Umbilical cord (tissue), 2 donors: ENCODE measurements around the gene CTXND2. TPM values are rescaled to one million over a fixed set of nuclear protein-coding genes. Genes with fewer than 3 reads are reported as not detected.

Source experiments
- DNase-seq: peaks from one replicate; pipeline ENCODE4 v3.0.0-alpha.2; 2015; ENCODE audit warnings: low spot score
- total RNA-seq: library from RNA; depleted of rRNA; stranded (reverse); fragments of >200 nt; gene quantifications from one replicate; pipeline ENCODE4 v1.2.3, GENCODE V29; 2014; ENCODE audit warnings: low replicate concordance; ENCODE audit not compliant: insufficient read depth

CTXND2 gene
- total RNA-seq, 1 donor from 2014 or later = not detected

DNA sequence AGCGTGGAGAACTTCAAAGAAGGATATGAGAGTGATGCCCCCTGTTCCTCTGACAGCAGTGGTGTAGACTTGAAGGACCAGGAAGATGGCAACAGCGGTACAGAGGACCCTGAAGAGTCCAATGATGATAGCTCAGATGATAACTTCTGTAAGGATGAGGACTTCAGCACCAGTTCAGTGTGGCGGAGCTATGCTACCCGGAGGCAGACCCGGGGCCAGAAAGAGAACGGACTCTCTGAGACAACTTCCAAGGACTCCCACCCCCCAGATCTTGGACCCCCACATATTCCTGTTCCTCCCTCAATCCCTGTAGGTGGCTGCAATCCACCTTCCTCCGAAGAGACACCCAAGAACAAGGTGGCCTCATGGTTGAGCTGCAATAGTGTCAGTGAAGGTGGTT lies 73.7 kb downstream of the CTXND2 start:
- DNase-seq = no peak

- peak; percentile 28 for DNase-seq
Observed at GRCh38 chr1:150961756-150962155, 74.8 kb downstream of the CTXND2 start.

Other genes starting within 250 kb of the CTXND2 start
- gene GOLPH3L, start 190.0 kb upstream of the CTXND2 start, total RNA-seq = 18.8 TPM
- gene HORMAD1, start 166.2 kb upstream of the CTXND2 start, total RNA-seq = not detected
- gene CTSS, start 121.4 kb upstream of the CTXND2 start, total RNA-seq = 64.5 TPM
- gene CTSK, start 78.9 kb upstream of the CTXND2 start, total RNA-seq = 7.0 TPM
- gene ARNT, start 10.5 kb upstream of the CTXND2 start, total RNA-seq = 35.4 TPM
- gene SETDB1, start 39.2 kb downstream of the CTXND2 start, total RNA-seq = 38.8 TPM
- gene CERS2, start 87.7 kb downstream of the CTXND2 start, total RNA-seq = 55.9 TPM
- gene ANXA9, start 95.2 kb downstream of the CTXND2 start, total RNA-seq = not detected
- 13.5 TPM for gene MINDY1, start 119.8 kb downstream of the CTXND2 start, total RNA-seq
- 22.6 TPM for gene PRUNE1, start 121.3 kb downstream of the CTXND2 start, total RNA-seq
- 13.7 TPM for gene BNIPL, start 149.4 kb downstream of the CTXND2 start, total RNA-seq
- 2.4 TPM for gene C1orf56, start 160.6 kb downstream of the CTXND2 start, total RNA-seq
- gene CDC42SE1, start 172.5 kb downstream of the CTXND2 start, total RNA-seq = 33.5 TPM
- 4.1 TPM for gene MLLT11, start 173.3 kb downstream of the CTXND2 start, total RNA-seq
- 11.1 TPM for gene GABPB2, start 183.6 kb downstream of the CTXND2 start, total RNA-seq